HL-60/S4 treated with retinoic acid at 250 ng/mL for 4 days and 3 days (cell line): ENCODE results near the gene SPRR2G.
"Not testable (repeated sequence)": the region's sequence is repeated elsewhere in the genome, so short reads cannot be mapped to it uniquely, and the experiment has no call there.

ENCODE experiments used
- in situ Hi-C: fragments of 300-500 bp; cut with MboI; formaldehyde crosslinking; loops from 2 replicates; pipeline ENCODE4 v1.7.0; 2022; ENCODE audit warnings: low sequenced_read_pairs

Gene SPRR2G

GRCh38 chr1:153150846-153151245 lies at the start of gene SPRR2G:
Gene SPRR2G, minus strand, starts transcription at chr1:153150890. Its CDS starts 780 bp downstream, at chr1:153150110.
- in situ Hi-C loops: no loop called here

GRCh38 chr1:153195216-153195615 lies 44.5 kb upstream of the SPRR2G start:
- in situ Hi-C loops: no loop called here

GRCh38 chr1:153194331-153195050 lies 43.8 kb upstream of the SPRR2G start:
- in situ Hi-C loops: no loop called here

GRCh38 chr1:153192697-153193096 lies 42.0 kb upstream of the SPRR2G start:
- in situ Hi-C loops: no loop called here

DNA sequence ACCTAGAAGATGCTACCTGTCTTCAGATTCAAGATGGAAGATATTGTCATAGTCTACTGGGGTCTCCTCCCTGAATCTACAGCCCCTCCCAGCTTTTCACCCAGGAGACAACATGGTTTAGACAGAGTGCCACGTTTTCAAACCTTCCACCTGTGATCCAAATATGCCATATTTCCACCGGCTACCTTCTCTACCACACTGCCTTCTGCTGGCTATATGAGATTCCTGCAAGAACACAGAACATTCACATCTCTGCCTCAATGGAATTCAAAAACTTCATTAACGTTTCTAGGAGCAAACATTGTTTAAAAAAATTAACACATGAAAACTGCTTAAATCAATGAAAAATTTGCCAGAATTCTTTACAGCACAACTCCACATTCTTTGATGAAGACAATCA lies 39.7 kb upstream of the SPRR2G start:
- in situ Hi-C loops: no loop called here

GRCh38 chr1:153188301-153188700 lies 37.6 kb upstream of the SPRR2G start:
- in situ Hi-C loops: not testable (repeated sequence)

DNA sequence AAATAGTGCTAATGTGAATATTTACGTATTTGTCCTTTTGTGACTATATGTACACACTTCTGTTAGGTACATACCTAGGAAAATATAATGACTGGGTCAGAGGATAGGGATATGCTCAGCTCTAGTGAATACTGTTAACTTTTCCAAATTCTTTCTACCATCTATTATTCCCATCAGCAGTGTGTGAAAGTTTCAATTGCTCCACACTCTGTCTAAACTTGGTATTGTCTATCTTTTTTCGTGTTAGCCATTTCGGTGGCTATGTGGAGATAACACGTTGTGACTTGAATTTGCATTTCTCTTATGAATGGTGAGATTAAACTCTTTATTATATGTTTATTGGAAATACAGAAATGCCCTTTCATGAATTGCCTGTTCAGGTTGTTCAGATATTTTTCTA lies 29.9 kb upstream of the SPRR2G start:
- in situ Hi-C loops: no loop called here

- in situ Hi-C loops: no loop called here
Observed at GRCh38 chr1:153178922-153179321, 28.2 kb upstream of the SPRR2G start.

GRCh38 chr1:153174624-153175023 lies 23.9 kb upstream of the SPRR2G start:
- in situ Hi-C loops: no loop called here

DNA sequence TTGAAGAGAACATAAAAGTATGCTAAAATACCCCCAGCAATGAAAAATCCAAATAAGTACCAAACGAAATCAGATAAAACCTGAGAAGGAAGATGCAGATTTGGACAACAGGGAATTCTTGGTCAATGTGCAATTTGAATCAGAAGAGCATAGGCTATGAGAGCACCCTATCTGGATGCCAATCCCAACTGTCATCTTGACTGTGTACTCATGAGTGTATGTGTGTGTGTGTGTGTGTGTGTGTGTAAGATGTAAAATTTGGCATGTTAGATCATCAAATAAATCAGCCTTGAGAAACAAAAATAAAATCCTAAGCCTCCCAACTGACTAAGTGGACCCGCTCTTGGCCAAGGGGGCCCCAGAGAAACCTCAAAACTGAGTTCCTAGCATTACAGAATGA lies 18.0 kb upstream of the SPRR2G start:
- in situ Hi-C loops: no loop called here

GRCh38 chr1:153155541-153155940 lies 4.9 kb upstream of the SPRR2G start:
- in situ Hi-C loops: no loop called here

DNA sequence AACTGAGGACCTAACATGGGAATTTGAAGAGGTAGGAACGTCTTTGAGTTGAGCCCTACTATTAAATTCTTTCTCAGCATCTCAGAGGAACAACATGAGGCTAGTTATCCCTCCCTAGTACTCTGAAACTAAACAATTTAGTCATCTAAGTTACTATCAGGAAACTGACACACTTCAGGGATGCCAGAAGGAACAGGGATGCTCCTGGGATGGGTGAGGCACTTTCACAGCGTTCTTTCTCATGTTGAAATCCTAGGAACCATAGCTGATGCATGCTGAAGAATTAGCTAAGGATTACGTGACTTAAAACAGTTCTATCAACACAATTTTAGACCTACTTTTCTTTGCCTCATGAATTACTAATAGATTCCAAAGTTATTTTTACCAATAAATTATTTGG lies 1.8 kb upstream of the SPRR2G start:
- in situ Hi-C loops: no loop called here

- in situ Hi-C loops: no loop called here
Observed at GRCh38 chr1:153141377-153141776, 9.3 kb downstream of the SPRR2G start.

DNA sequence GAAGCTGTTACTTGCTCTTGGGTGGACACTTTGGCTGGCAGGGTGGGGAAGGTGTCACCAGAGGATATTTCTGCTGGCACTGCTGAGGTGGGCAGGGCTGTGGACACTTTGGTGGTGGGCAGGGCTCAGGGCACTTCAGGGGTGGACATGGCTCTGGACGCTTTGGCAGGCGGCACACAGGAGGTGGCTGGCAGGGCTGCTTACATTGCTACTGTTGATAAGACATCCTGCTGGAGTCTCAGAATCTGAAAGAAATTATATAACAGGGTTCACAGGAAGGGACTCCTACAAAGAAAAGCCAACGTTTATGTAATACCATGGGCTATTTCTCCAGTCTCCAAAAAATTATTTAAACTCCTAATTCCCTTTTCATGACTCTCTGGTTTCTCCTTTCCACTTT lies 10.2 kb downstream of the SPRR2G start:
- in situ Hi-C loops: no loop called here

DNA sequence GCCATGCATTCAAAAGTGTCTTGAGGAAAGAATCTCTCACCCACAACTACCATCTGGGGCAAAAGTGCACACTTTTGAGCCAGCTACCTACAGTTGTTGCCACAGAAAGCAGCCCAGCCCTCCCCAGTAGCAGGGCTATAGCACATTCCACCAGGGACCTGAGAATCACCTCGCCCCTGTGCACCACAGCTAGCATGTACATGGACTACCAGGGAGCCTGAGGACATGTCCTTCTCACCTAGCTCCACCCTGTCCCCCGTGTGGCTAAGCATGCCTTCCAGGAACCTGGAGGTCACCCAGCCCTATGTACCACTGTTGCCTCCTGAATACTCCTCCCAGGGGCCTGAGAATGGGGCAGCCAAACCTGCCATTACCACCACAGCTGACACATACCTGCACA lies 16.9 kb downstream of the SPRR2G start:
- in situ Hi-C loops: no loop called here

GRCh38 chr1:153133267-153133666 lies 17.4 kb downstream of the SPRR2G start:
- in situ Hi-C loops: no loop called here

- in situ Hi-C loops: not testable (repeated sequence)
Observed at GRCh38 chr1:153128688-153129087, 22.0 kb downstream of the SPRR2G start.

DNA sequence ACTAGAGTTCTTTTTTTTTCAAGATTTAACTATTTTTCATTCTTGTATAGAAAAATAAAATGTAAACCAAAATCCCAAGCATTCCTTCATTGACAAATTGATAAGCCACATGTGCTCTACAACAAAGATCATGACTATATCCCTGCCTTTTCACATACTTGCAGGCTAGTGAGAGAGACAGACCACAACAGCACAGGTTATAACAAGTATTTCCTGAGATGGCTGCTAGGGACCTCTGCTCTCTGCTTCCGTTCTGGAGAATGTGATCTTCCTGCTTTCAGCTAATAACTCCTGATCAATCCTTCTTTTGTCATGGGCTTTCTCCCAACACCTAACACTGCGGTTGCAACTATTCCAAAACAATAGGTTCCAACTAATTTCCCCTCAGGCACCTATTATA lies 23.4 kb downstream of the SPRR2G start:
- in situ Hi-C loops: no loop called here

DNA sequence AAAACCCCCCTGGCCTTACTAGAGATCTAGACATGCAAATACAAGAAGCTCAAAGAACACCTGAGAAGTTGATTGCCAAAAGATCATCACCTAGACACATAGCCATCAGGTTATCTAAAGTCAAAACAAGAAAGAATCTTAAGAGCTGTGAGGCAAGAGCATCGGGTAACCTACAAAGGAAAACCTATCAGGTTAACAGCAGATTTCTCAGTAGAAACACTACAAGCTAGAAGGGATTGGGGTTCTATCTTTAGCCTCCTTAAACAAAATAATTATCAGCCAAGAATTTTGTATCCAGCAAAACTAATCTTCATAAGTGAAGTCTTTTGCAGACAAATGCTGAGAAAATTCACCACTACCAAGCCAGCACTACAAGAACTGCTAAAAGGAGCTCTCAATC lies 25.2 kb downstream of the SPRR2G start:
- in situ Hi-C loops: no loop called here

DNA sequence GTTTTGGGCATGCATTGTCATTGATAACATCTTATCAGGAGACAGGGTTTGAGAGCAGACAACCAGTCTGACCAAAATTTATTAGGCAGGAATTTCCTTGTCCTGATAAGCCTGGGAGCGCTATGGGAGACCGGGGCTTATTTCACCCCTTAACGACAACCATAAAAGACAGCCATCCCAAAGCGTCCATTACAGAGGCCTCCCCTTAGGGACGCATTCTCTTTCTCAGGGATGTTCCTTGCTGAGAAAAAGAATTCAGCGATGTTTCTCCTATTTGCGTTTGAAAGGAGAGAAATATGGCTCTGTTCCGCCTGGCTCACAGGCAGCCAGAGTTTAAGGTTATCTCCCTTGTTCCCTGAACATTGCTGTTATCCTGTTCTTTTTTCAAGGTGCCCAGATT lies 26.9 kb downstream of the SPRR2G start:
- in situ Hi-C loops: not testable (repeated sequence)

DNA sequence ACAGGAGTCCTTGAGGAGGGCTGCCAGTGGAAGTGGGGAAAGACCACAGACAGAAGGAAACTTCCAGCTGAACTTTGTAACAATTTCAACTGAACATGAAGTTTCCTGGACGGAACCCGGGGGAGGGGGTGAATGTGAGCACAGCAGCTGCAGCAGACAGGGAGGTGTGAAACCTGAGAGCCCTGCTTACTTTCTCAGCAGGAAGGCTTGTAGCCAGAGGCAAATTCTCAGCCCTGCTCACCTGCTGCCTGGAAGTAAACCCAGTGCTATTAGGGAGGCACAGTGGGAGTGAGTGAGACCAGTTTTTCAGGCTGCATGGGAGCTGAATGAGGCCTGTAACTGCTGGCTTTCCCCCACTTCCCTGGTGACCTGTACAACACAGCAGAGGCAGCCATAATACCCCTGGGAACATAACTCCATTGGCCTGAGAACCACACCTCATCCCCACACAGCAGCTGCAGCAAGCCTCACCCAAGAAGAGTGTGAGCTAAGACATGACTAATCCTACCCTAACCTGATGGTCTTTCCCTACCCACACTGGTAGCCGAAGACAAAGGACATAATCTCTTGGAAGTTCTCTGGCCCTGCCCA lies 27.8 kb downstream of the SPRR2G start:
- in situ Hi-C loops: no loop called here

DNA sequence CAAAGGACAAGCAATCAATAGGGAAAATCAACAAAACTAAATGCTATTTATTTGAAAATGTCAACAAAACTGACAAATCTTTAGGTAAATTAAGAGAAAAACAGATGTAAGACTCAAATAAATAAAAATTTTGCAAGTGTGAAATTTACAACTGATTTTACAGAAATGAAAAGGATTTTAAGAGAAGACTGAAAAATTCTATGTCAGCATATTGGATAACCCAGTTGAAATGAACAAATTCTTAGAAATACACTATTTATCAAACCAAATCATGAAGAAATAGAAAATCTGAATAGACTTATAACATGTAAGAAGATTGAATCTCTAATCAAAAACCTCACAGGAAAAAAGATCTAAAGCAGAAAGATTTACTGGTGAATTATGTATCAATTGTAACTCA lies 29.7 kb downstream of the SPRR2G start:
- in situ Hi-C loops: no loop called here

GRCh38 chr1:153119491-153119971 lies 31.2 kb downstream of the SPRR2G start:
- in situ Hi-C loops: no loop called here
